CD1c-positive myeloid dendritic cell (primary cell): ENCODE data around the gene ALDH3B1.
A peak's percentile ranks its signal among the peaks of the same experiment; 100 is the strongest.

Experiments used
- DNase-seq: peaks from one replicate; pipeline ENCODE4 v3.0.0-alpha.2; 2016; ENCODE audit errors: extremely low spot score

The ALDH3B1 gene

DNA sequence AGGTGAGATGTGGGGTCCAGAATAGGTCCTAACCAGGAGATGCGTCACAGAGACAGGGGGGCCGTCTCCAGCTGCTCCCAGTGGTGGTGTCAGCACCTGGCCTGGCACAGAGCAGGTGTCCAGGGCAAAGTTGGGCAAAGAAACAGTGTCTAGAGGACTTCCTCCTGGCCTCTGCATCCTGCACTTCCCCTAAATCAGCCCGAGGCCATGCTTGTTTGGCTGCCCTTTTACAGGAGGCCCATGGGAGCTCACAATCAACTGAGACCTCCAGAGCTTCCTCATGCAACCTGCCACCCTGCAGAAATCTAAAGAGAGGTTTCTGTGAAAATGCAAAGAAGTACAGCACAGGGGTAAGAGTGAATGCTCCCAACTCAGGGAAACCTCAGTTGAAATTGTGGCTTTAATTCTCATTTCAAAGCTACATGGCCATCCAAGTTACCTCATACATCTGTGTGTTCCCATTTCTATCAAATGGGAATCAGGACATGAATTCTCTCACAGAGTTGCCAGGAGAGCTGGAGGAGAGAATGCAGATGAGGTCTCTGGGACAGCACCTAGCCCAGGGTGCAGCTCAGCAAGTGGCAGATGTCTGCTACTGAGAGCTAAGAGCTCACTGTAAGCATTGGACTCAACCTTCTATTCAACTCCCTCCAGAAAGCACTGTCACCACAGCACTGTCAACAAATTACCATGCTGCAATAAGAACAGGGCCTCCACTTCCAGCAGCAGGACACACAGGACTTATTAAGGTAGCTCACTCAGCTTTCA is 61.3 kb downstream of the ALDH3B1 start:
- DNase-seq = peak; percentile 24

DNA sequence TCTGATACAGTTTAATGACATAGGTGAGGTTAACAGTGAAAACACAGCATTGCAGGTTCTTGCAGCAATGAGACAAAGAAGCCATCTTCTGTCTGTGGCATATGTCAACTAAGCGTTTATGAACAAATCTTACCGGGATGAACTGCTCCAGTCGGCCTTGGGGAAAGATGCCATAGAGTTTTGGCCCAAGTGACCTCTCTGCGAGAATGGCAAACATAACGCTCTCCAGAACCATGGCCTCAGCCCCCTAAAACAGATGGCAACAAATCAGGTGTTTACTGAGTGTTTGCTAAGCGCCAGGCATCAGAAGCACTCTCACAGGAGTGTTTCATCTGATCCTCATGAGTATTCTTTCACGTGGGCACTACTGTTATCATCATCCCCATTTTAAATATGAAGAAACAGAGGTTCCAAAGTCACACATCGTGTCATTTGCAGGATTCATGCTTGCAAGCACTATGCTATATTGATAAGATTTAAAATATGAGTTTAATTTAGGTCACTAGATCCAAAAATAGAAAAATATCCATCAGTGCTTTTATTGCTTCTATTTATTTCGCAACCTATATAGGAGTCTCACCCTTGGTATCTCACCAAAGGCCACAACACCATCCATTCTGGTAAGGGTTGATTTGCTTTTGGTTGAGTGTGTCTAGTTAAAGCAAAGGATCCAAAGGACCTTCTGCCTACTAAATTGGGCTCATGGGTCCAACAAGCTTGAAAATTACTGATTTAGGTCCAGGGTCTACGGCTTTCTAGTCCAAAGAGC is 64.6 kb downstream of the ALDH3B1 start:
- no peak for DNase-seq

DNA sequence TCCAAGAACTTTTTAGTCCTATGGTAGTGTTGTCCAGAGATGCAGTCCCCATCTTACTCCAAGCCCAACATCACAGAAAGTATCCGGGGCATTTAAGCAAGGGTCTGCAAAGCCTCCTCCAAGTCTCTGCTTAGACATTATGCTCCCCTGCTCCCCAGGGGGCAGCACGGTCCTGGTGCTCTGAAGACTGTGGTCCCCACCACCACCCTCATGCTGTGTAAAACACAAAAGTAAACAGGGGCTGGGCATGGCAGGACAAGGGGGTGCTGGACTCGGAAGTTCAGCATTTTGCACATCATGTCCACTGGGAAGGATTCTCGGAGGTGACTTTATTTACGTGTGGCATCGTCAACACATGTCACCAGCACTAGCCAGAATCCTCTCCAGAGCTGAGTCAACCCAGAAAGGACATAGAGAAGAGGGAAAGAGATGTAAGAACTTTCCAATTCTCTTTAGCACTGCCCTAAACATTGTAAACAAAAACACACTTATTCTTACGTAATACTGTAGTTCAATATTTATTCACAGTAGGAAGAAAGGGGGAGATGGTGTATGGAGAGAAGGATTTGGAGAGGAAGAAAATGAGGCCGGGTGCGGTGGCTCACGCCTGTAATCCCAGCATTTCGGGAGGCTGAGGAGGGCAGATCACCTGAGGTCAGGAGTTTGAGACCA is 66.4 kb downstream of the ALDH3B1 start:
- no peak for DNase-seq

DNA sequence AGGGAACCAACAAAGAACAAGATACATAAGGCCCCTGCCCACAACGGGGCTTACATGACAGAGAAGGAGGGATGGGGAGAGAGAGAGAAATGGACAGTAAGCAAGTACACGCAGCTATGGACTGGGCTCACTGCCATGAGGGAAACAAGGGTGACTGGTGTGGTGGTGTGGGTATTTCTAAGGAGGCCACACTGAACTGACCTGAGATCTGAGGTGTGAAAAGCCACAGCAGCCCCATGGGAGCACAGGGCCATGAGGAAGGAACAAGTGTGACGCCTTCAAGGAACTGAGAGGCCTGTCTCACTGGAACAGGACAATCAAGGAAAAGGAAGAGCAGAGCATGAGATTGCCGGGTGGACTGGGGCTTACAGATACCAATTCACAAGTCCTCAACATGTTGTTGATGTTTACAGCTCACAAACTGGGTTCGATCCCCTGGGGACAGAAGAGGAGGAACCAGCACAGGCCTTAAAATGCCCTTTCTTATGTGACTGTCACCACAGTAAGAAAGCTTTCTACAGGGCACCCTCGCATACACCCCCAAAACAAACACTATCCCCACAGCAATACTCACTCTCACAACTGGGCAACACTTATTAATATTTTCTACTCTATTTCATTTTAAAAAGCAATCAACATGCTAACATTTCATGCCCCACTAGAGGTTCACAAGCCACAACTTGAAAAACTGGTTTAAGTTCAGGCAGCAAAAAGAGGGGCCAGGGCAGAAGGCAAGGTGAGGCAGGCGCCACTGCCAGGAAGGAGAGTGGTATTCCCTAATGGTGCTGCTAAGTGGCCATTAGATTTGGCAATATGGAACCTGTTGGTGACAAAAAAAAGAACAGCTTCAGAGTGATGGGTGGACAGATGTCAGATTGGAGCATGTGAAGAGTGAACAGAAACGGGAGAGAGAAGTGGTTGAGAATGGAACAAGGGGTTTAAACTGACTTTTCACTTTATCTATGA is 67.8 kb downstream of the ALDH3B1 start:
- DNase-seq = no peak
